H1 (cell line): ENCODE measurements around the gene THRB. TPM values are rescaled to one million over a fixed set of nuclear protein-coding genes. Genes with fewer than 3 reads are reported as not detected.

Experiments used
- SIN3A ChIP-seq, 2 experiments: IDR thresholded peaks in 1 of 2; conservative IDR thresholded peaks in 1 of 2; 2 replicates each; pipeline ENCODE4 v1.6.1; 2011 to 2012; ENCODE audit warnings: low read length in 2 of 2, improper control_type of control experiment in 1 of 2, low read depth in 1 of 2, mild to moderate bottlenecking in 1 of 2
- SP4 ChIP-seq: IDR thresholded peaks from 2 replicates; pipeline ENCODE4 v1.6.1; 2012; ENCODE audit warnings: low read length, inconsistent platforms
- SUZ12 ChIP-seq: fragments of 200-600 bp; sonication (generic); IDR thresholded peaks from 2 replicates; pipeline ENCODE4 v1.6.1; 2012; ENCODE audit warnings: mild to moderate bottlenecking, inconsistent platforms, low read length, moderate library complexity, mixed read lengths
- polyA plus RNA-seq, 7 experiments: library from polyadenylated mRNA; depleted of rRNA in 3 of 7; stranded (reverse) in 5 of 7; unstranded in 2 of 7; fragments of >200 nt in 5 of 7; fragments of 200-250 nt in 2 of 7; gene quantifications; 1 replicate in 5 of 7; 2 replicates in 1 of 7; 4 replicates in 1 of 7; pipeline versions ENCODE4 v1.2.1 to v1.2.3, GENCODE V29; 2011 to 2013; ENCODE audit warnings: missing spikeins in 2 of 7, mixed read lengths in 2 of 7
- total RNA-seq: library from RNA; stranded (reverse); fragmentation: NEBNext Ultra II Directional; extraction: Animal tissue kit (Norgen Biotek cat#: 25700); gene quantifications from 2 replicates; pipeline ENCODE4 v1.2.1, GENCODE V29; 2021
- TF ChIP-seq, protein P1 (sequence below): IDR thresholded peaks from 2 replicates; pipeline ENCODE4 v1.6.1; 2011; ENCODE audit warnings: low read depth, mild to moderate bottlenecking, low read length; ENCODE audit not compliant: insufficient read depth

The THRB gene
- total and polyA plus RNA-seq, 2 of the 8 experiments (the other 6 are each of a cell fraction or from before 2014, with no cell fraction given) = 0.98 to 3.9 TPM

DNA sequence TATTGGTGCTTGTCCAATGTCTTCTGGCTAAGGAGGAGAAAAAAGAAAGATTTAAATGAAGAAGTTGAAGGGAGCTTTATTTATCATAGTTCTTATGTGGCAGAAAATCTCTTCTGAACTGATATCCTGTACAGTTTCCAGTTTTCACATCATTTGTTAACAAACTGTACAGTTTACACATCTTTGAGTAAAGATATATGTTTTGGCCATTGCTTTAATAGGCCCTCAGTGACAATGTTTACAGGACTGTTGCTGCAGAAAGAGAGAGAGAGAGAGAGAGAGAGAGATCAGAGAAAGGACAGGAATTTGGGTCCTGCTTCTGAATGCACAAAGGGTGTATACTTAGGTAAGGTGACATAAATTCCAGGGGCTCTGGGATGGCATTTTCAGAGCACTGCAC lies 361.2 kb downstream of the THRB start (continued):
- TF ChIP-seq, protein P1, sequence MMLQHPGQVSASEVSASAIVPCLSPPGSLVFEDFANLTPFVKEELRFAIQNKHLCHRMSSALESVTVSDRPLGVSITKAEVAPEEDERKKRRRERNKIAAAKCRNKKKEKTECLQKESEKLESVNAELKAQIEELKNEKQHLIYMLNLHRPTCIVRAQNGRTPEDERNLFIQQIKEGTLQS = no peak
- TF ChIP-seq SIN3A (conservative IDR thresholded peaks at IDR 0.05 in 1 of 2, IDR thresholded peaks at IDR 0.05 in 1 of 2; ENCODE audit: low read depth in 1 of 2, low read length in 2 of 2) = no peak
- TF ChIP-seq SP4 = no peak
- TF ChIP-seq SUZ12 = no peak
- TF ChIP-seq, all 59 proteins: peak for 0
